Right lobe of liver (tissue), 4 donors: ENCODE results near the gene PCID2.

Experiments used
- CTCF ChIP-seq, 4 donors: fragments of 200-600 bp in 3 of 4; fragments of 450-650 bp in 1 of 4; IDR thresholded peaks; one replicate each; pipeline versions ENCODE4 v1.5.1 to v1.8.0; 2016 to 2022; ENCODE audit warnings: antibody characterized with exemption in 4 of 4, mild to moderate bottlenecking in 2 of 4
- POLR2A ChIP-seq: fragments of 450-650 bp; IDR thresholded peaks from one replicate; pipeline ENCODE4 v1.6.1; 2017; ENCODE audit warnings: antibody characterized with exemption, mild to moderate bottlenecking
- donor health status: DM: no; HTN: no; CAD: no.
- donor health status: DM: no; HTN: no; CAD: no.
- donor health status: DM: no; HTN: yes; CAD: no.

- no peak for TF ChIP-seq CTCF (IDR thresholded peaks at IDR 0.05)
- TF ChIP-seq POLR2A, result no peak
These were observed 44.0 kb downstream of the PCID2 start for GRCh38 chr13:113164492-113164891.
